GM18517 (cell line): ENCODE data around the gene CIDEA.
A peak's percentile ranks its signal among the peaks of the same experiment; 100 is the strongest.

Experiments used
- ATAC-seq: cut with Tn5 transposase; IDR thresholded peaks from one replicate; pipeline ENCODE4 v1.9.1; 2021; ENCODE audit warnings: mild to moderate bottlenecking, moderate library complexity; ENCODE audit not compliant: unreplicated experiment

Gene CIDEA

DNA sequence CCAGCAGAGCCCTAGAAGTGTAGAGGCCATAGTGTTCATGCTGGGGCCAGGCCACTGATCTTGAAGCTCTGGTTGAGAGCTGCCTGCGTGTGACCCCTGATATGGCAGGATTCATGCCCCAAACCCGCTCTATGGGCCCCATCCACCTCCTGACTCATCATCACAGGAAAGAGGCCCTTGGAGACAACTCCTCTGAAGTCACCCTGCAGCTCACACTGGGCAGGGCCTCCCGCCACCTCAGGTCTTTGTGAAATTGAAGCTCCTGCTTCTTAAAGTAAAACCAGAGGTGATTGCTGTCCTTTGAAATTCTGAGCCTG is 41.9 kb downstream of the CIDEA start:
- ATAC-seq = no peak

DNA sequence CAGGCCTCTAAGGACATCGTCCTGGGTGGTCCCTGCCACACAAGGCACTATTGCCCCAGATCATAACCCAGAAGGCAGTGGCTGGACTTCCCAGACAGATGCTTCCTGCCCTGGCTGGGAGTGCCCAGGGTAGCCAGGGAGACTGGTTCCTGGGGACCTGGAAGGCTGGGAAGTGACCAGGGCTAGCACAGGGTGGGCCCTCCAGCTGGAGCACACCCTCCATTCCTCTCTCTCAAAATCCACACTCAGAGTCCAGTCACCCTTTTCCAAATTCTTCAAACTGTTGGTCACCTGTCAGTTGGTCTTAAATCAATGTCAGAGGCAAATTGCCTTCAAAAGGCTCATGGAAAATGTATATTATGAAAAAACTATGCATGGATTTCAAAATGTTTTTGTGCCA is 42.3 kb downstream of the CIDEA start:
- ATAC-seq = no peak

DNA sequence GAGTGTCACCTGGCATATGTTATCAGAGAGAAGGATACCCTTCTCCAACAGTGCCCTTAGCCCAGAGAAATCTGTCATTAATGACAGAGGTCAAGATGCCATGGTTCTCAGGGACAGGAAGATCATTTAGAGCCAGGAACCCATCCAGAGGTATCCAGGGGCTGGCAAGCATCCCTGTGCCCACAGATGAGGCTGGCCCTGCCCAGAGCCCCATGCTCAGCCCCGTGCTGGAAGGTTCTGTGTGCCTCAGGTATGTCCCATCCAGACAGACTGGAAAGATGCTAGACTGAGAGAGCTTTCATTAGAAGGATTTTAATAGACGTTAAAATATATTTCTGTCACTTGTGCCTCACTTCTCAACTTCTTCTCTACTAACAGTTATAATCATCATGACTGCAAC is 45.7 kb downstream of the CIDEA start:
- ATAC-seq = no peak

DNA sequence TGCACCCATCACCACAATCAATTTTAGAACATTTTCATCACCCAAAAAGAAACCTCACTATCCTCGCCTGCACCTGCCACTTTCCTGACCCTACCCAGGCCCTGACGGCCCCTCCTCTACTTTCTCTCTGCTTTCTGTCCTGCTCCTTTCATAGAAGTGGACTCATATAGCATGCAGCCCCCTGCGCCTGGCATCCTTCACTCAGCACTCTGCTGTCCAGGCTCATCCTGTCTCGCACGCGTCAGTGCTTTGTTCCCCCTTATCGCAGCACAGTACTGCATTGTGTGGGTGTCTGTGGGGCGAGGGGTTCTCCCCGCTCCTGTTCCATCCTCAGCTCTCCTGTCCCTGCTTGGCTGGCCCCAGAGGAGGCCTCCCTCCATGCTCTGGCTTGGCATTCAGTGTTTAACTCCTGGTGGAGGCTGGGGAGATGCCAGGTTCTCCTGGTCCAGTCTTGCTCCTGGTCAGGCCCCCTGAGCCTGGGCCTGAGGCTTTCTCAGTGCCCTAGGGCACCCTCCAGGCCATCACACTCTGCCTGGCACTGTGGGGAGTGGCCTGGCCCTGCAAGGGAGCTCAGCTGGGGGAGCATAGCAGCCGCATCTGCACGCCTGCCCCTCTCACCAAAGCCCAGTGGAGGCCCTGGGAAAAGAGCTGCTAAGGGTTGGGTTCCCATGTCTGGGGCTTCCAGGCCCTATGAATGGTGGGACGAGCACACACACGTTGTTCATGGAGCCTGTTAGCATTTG is 47.3 kb downstream of the CIDEA start:
- no peak for ATAC-seq

DNA sequence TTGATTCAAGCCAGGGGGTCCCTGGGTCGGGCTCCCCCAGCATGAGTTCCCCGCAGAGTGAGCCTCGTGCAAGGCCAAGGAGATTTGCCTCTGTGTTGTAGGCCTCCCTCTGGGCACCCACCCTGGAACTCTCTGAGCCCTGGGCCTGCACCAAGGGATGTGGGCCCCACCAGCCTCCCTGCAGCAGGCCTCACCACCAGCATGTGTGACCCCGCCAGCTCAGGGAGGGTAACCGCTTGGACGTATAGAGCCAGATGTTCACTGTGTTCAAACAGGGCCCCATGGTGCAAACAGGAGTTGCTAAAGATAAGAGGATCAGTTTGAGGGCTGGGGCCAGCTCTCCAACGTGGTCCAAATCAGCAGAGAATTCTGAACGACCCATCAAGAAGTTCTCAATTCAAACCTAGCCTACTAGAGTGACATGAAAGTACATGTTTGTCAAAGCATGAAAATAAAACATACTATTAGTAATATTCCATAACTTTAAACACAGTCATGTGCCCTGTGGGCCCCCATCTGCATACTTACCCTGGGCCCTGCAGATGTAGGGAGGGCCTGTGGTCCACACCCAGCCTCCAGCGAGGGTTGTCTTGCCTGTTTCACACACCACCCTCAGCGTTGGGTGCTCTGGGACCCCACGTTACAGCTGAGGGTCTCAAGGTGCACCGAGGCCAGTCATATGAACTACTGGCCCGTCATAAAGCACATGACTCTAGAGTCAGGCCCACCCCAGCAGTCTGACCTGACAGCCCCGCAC is 48.4 kb downstream of the CIDEA start:
- no peak for ATAC-seq

DNA sequence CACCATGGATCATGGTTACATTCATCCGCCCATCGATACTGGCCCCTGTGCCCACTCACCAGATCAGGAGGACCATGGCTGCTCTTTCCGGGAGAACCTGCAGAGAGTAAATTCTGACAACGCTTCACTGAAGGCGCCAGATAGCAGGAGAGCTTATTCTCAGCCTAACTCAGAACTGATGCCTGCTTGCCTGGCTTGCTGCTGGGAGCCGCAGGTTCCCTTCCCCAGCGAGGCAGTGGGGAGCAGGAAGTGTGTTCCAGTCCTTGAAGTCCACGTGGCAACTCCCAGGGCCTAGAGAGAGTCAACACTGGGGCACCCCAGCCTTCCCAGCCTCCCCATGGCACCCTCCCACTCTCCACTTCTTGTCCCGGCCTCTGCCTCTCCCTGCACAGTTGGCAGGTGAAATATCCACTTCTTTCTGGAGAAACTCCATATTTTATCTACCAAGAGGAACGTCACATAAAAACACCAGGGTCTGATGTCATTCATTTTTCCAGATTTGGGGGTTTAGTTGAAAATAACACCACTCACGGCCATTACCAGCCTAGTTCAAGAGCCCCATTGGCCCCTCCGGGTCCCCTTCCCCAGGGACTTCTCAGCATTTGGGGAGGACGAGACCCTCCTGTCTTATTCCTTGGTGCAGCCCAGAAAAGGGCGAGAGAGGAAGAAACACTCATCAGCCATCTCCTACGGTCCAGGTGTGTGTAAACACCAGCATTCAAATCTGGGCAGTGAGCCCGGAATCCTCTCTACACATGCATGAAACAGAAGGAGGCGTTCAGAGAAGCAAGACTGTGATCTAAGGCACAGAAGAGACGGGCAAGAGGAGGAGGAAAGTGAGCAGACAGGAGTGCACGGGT is 50.4 kb downstream of the CIDEA start:
- ATAC-seq = no peak

DNA sequence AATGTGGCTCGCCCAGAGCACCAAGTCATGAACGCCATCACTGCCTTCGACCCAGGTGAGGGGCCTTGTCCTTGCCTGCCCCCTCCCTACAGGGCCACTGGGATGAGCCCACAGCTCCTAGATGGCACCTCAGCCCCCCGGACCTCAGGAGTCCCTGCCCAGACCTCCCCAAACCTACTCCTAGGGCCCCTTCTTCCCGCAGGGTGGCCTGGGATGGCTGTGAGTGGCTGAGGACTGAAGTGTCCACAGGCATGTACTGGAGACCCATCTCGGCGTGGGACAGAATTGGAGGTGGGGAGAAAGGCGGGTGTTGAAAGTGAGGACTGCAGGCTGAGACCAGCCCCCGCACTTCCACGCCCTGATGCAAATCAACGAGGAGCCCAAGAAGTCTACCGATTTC is 51.0 kb downstream of the CIDEA start:
- no peak for ATAC-seq

DNA sequence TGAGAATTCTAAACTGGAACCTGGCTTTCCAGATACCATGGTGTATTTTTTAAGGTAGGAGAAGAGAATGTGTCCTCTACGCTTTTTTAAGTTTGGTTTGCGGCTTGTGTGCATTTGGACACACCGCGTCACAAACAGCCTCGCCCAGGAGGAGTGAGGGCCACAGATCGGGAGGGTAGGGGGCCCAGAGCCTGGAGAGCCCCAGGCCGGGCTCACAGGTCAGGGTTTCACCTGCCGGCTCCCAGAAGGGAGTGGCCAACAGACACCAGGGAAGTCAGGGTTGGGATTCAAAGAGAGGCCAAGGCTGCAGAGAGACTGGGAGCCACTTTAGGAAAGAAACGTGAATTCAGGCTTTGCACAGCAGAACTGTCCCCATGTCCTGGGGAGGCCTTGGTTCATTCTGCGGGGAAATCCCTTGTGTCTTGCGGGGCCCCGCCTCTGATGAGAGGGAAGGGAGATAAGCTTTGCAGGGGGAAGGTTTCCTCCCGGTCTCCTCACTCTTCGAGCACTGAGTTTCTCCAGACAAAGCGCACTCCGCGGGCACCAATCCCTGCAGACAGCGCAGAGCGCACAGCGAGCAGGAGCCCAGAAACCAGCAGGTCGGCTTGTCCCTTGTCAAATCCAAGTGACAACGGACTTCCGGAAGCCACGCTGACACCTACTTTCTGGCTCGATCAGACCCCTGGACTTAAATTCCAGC is 51.9 kb downstream of the CIDEA start:
- ATAC-seq = no peak

DNA sequence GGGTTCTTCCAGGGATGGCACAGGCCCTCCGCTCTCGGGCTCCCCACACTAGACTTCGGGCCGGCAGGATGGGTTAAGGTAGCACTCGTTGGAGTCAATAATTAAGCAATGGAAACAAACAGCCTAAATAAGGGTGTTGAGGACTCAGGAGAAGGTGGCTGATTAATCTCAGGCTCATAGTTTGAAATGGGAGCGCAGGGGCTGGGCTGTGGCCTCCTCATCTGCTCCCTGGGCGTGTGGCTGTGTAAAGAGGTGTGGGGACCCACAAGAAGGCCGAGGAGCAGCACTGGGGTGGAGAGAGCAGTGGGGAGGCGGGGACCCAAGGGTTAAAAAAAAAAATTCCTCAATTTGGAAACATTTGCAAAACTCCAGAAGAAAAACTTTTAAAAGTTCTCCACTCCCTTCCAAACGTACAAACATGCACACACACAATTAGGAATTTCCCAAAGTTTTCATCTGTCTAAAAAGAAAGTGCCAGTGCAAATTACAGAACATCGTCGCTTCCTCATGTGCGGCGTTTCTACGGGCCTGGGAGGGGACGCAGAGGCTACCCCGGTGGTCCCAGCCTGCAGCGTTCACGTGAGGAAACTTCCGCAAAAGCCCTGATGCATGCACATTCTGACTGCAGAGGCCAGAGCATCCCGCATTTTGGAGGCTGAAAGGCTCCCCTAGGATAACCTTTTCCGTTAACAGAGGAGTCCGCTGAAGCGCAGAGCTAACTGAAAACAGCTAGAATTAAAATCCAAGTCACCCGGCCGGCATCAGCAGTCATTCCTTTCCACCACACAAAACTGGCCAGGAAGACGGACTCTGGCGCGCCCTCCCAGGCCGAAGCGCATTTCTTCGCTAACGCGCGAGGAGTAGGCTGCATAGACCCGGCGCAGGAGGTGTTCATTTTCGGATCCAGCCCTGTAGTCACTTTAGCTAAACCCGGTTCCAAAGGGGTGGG is 52.9 kb downstream of the CIDEA start:
- peak; percentile 12 for ATAC-seq

DNA sequence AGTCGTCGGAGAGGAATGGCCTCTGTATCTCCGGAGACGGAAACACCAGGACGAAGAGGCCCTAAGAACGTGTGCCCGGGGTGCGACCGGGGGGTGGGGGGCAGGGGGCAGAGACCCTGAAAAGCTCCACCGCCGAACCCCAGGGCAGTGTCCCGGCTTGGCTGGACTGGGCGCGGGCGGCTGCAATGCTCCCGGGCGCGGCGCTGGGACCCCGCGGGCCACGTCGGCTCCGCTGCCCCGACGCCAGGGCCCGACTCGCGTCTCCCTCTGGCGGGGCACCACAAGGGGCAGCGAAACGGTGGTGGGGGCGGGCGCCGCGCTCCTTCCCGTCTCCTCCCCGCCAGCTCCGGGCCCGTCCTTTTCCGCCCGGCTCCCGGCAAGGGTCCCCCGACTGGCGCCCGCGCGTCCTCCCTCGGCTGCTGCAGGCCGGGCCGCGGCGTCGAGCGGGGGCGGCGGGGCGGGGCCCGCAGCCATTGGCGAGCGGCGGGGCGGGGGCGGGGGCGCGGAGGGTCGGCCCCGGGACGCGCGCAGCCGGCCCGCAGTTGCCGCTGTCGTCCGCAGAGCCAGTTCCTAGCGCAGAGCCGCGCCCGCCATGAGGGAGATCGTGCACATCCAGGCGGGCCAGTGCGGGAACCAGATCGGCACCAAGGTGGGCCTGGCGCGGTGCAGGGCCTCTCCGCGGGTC is 53.7 kb downstream of the CIDEA start, which contains the start of gene TUBB6:
Gene TUBB6, plus strand, starts transcription at position 541 of the 685 bp plus-strand sequence. Its CDS starts 52 bp downstream, at position 593.
- peak; percentile 48 for ATAC-seq

DNA sequence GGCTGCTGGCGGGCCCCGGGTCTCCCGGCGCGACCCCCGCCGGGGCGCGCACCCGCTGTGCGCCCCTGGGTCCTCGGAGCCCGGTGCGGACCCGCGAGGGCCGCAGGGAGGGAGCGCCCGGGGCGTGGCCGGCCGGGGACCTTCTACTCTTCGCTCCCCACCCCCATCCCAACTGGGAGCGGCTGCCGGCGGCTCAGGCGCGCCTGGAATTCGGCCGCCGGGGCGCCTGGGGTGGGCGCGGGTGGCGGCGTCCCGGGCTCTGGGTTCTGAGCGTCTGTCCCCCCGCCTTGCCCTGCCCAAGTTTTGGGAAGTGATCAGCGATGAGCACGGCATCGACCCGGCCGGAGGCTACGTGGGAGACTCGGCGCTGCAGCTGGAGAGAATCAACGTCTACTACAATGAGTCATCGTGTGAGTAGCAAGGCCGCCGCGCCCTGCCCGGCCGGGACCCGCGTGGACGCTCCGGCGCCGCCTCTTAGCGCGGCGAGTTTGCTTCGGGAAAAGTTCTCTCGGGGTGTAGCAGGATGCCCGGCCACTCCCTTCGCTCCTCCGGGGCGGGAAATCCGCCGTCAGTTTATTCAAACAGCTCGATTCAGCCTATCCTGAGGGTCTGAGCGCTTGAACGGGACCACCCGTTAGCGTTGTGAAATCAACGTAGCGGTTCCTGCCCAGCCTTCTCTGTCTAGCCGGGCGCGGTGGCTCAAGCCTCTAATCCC is 54.4 kb downstream of the CIDEA start:
- ATAC-seq = peak; percentile 51

DNA sequence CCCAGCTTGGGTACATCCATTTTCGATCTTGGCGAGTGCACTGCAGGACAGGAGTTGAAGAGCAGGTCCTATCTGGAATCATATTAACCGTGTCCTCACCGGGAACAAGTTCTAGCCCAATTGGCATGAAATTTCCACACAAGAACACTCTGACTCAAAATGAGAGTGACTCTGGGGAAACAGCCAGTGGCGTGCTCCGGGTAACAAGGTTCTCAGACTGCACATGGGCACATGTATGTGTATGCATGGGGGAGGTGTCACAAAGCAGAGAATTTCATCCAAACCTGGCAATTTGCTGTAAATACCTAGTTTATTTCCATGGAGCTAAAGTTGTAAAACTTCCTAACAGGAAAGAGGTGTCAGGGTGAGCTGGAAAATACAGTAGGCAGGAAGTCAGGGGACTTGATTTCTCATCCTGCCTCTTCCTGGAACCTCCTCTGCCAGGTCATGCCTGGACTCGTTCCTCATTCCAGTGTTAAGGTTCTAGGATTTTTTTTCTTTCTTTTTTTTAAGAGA is 55.6 kb downstream of the CIDEA start:
- no peak for ATAC-seq

DNA sequence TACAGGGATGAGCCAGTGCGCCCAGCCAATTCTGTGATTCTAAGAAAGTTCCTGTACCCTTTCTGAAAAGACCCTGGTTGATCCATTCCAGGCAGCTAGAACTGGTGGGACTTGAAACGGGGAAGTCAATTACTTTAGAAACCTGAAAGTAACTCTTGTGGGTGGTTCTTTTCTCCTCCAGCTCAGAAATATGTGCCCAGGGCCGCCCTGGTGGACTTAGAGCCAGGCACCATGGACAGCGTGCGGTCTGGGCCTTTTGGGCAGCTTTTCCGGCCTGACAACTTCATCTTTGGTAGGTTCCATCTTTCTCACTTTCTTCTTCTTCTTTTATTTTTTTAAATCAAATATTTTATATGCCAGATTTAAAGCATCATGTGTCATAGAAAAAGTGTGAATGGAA is 56.6 kb downstream of the CIDEA start:
- no peak for ATAC-seq

DNA sequence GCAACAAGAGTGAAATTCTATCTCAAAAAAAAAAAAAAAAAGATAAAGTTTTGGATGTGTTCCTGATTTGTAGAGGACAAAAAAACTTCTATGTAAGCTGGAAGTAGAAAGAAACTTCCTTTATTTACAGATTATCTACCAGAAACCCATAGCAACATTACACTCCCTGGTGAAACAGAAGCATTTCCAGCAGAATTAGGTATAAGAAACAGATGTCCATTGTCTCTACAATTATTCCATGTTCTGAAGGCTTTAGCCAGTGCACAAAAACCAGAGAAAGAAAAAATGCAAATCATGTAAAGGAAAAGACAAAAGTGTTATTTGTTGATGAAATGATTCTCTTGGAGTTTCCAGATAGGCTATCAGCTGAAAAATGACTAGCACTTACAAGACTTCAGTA is 58.8 kb downstream of the CIDEA start:
- ATAC-seq = no peak

DNA sequence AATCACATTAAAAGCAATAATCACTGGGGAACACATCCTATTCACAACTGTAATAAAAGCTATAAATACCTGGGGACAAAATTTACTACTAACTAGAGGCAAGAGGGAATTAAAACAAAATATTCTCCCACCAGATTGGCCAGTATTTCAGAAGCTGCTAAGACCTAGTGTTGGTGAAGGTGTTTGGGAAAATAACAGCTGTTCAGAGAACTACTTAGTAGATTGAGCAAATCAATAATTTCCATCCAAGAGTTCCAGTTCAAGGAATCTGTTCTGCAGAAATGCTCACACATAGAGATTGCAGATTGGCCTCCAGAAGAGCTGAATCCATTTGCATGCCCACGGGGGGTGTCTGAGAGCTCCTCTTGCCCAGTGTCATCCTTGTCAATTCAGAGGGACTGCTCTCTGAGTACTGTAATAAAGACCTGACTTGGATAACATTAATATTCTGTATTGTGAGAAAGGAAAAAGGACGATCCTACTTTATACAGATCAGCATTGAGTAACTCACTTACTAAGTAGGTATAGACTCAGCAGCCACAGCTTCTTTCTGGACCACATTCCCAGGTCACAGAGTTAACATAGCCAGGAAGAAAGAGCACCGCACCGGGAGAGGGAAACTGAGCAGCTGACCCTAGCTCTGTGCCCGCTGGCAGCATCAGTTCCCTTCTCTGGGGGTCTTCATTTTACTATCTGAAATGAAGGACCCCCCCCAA is 59.5 kb downstream of the CIDEA start:
- no peak for ATAC-seq

DNA sequence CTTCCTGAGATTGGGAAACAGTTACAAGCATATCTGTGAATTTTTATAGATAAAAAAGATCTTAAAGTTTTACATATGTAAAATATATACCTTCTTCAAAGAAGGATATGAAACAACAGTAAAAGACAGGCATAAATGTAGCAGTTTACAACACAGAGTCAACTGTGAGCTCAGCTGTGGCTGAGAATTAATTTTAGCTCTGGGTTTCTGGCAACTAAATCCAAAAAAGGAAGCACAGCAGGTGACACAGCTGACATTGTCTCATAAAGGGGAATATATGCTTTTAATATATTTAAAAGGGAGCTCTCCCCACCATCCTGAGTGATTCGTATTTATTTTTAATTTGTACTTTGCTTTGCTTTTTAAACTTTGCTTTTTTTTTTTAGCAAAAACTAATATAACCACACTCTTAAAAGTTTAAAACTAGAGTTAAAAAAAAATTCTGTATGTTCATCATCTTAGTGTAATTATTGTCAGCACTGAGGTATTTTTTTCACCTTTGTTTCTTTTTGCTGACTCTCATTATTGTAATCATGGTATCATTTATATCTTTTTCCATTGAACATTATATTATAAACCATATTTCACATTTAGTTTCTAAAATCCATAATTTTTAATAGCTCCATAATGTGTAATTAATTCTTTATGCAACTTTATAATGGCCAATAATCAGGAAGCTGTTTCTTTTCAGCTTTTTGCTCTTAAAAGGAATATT is 60.6 kb downstream of the CIDEA start:
- ATAC-seq = no peak

DNA sequence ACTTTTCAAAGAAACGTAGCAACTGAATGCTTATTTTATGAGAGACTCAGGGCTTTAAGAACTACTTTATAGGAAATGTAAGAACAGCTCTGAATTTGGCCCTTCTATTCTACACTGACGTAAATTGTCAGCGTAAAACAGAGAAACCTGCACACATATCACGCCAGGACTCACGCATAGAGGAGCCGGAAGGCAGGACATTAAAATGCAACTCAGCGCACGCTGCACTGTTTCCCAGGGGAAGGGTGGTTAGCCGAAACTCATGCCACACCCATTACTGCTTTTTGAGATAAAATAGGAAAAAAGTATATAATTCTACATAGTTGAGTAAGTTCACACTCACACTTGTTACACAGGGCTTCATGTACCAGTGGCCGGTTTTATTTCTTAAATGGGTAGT is 61.3 kb downstream of the CIDEA start:
- ATAC-seq = no peak
